HepG2 (cell line): ENCODE measurements around the gene LRRC3. TPM values are rescaled to one million over a fixed set of nuclear protein-coding genes. Genes with fewer than 3 reads are reported as not detected.

Experiments used
- AKAP8 ChIP-seq: sonication (generic); formaldehyde crosslinking; IDR thresholded peaks from 2 replicates; pipeline ENCODE4 v1.5.1; 2020; ENCODE audit warnings: mild to moderate bottlenecking, missing genetic modification reagents
- GRHL1 ChIP-seq: sonication (generic); formaldehyde crosslinking; conservative IDR thresholded peaks from 2 replicates; pipeline ENCODE4 v1.8.0; 2022; ENCODE audit warnings: missing genetic modification reagents
- MEIS2 ChIP-seq: sonication (generic); formaldehyde crosslinking; IDR thresholded peaks from 2 replicates; pipeline ENCODE4 v1.9.0; 2021; ENCODE audit warnings: mild to moderate bottlenecking, missing genetic modification reagents
- MTF1 ChIP-seq: sonication (generic); formaldehyde crosslinking; IDR thresholded peaks from 2 replicates; pipeline ENCODE4 v1.5.0; 2020; ENCODE audit warnings: missing genetic modification reagents
- NR2F1 ChIP-seq, 2 experiments: fragments of 450-650 bp in 1 of 2; formaldehyde crosslinking in 1 of 2; IDR thresholded peaks; 2 replicates each; pipeline versions ENCODE4 v1.5.0 to v1.6.1; 2016 to 2020; ENCODE audit warnings: mild to moderate bottlenecking in 1 of 2, missing compliant biosample characterization in 1 of 2, missing genetic modification reagents in 1 of 2, moderate library complexity in 1 of 2
- PRDM15 ChIP-seq: sonication (generic); formaldehyde crosslinking; IDR thresholded peaks from 2 replicates; pipeline ENCODE4 v1.4.0; 2020; ENCODE audit warnings: missing genetic modification reagents
- RBM22 ChIP-seq: fragments of 200-400 bp; formaldehyde crosslinking; optimal IDR thresholded peaks from 2 replicates; pipeline ENCODE3; 2017; ENCODE audit warnings: mild to moderate bottlenecking, low read length, moderate library complexity
- TMF1 ChIP-seq: sonication (generic); formaldehyde crosslinking; IDR thresholded peaks from 2 replicates; pipeline ENCODE4 v1.8.1; 2022; ENCODE audit warnings: low read depth, missing genetic modification reagents
- ZBTB21 ChIP-seq: sonication (generic); formaldehyde crosslinking; IDR thresholded peaks from 2 replicates; pipeline ENCODE4 v1.4.0; 2020; ENCODE audit warnings: missing genetic modification reagents
- ZFY ChIP-seq: sonication (generic); formaldehyde crosslinking; IDR thresholded peaks from 2 replicates; pipeline ENCODE4 v1.4.0; 2020; ENCODE audit warnings: missing genetic modification reagents
- ZNF143 ChIP-seq: sonication (generic); formaldehyde crosslinking; IDR thresholded peaks from 2 replicates; pipeline ENCODE4 v1.4.0; 2020; ENCODE audit warnings: missing genetic modification reagents
- ZNF576 ChIP-seq: sonication (generic); formaldehyde crosslinking; IDR thresholded peaks from 2 replicates; pipeline ENCODE4 v1.4.0; 2020; ENCODE audit warnings: mild to moderate bottlenecking, missing genetic modification reagents
- ZNF629 ChIP-seq: sonication (generic); formaldehyde crosslinking; conservative IDR thresholded peaks from 2 replicates; pipeline ENCODE4 v1.5.0; 2020; ENCODE audit warnings: missing genetic modification reagents
- ZNF75D ChIP-seq: sonication (generic); formaldehyde crosslinking; IDR thresholded peaks from 2 replicates; pipeline ENCODE4 v1.8.1; 2023; ENCODE audit warnings: missing genetic modification reagents, mild to moderate bottlenecking, borderline replicate concordance
- ZNF776 ChIP-seq: sonication (generic); formaldehyde crosslinking; IDR thresholded peaks from 2 replicates; pipeline ENCODE4 v1.4.0; 2020; ENCODE audit warnings: mild to moderate bottlenecking, missing genetic modification reagents
- ZNF879 ChIP-seq: sonication (generic); formaldehyde crosslinking; IDR thresholded peaks from 2 replicates; pipeline ENCODE4 v1.8.1; 2023; ENCODE audit warnings: missing genetic modification reagents
- polyA plus RNA-seq, 8 experiments: library from polyadenylated mRNA; depleted of rRNA in 3 of 8; stranded (reverse) in 7 of 8; unstranded in 1 of 8; fragments of >200 nt; fragmentation: Illumina TruSeq in 4 of 8; extraction: Trizol in 4 of 8; gene quantifications; 2 replicates each; pipeline versions ENCODE4 v1.2.1 to v1.2.3, GENCODE V29; 2011 to 2016; ENCODE audit warnings: low read depth in 4 of 8, missing spikeins in 1 of 8, mixed read lengths in 1 of 8; ENCODE audit not compliant: insufficient read depth in 1 of 8
- total RNA-seq, 5 experiments: library from RNA; depleted of rRNA; stranded (reverse); fragments of >200 nt; fragmentation: Illumina TruSeq; extraction: Trizol; gene quantifications; 2 replicates each; pipeline ENCODE4 v1.2.3, GENCODE V29; 2016; ENCODE audit warnings: low read depth in 1 of 5
- TF ChIP-seq, protein P1 (sequence below): sonication (generic); formaldehyde crosslinking; IDR thresholded peaks from 2 replicates; pipeline ENCODE4 v1.5.0; 2020; ENCODE audit warnings: mild to moderate bottlenecking, low read depth, missing genetic modification reagents, borderline replicate concordance
- TF ChIP-seq, protein P2 (sequence below): IDR thresholded peaks from 2 replicates; pipeline ENCODE4 v1.6.1; 2016; ENCODE audit warnings: missing genetic modification reagents, missing compliant biosample characterization
- TF ChIP-seq, protein P3 (sequence below): sonication (generic); formaldehyde crosslinking; IDR thresholded peaks from 2 replicates; pipeline ENCODE4 v1.4.0; 2020; ENCODE audit warnings: mild to moderate bottlenecking, low read depth, missing genetic modification reagents

The LRRC3 gene
- total and polyA plus RNA-seq, 2 of the 13 experiments (the other 11 are each of a cell fraction or from before 2014, with no cell fraction given): 4.8 to 16.5 TPM

GRCh38 chr21:44505673-44506278 is 50.5 kb downstream of the LRRC3 start (continued):
- TF ChIP-seq PRDM15 (no peak; the same call in 1 of the 2 replicates), ZNF576 (CRISPR knock-in tag) (no peak), MEIS2 (CRISPR knock-in tag) (no peak), ZNF629 (CRISPR knock-in tag) (peak; percentile 34; the same call in 1 of the 2 replicates), ZNF879 (no peak), ZNF776 (CRISPR knock-in tag) (peak; percentile 43; the same call in 1 of the 2 replicates), TMF1 (CRISPR knock-in tag) (no peak), NR2F1 (CRISPR knock-in tag; IDR thresholded peaks at IDR 0.05) (no peak), RBM22 (no peak), ZBTB21 (CRISPR knock-in tag) (peak; percentile 95), AKAP8 (CRISPR knock-in tag) (no peak), ZNF143 (CRISPR knock-in tag) (0 out of 2 replicates have a peak, but pooled peaks have one; percentile 31), ZFY (CRISPR knock-in tag) (no peak), GRHL1 (CRISPR knock-in tag) (no peak), MTF1 (CRISPR knock-in tag) (no peak), ZNF75D (CRISPR knock-in tag) (no peak)
- TF ChIP-seq, protein P1, sequence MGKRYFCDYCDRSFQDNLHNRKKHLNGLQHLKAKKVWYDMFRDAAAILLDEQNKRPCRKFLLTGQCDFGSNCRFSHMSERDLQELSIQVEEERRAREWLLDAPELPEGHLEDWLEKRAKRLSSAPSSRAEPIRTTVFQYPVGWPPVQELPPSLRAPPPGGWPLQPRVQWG: no peak
- TF ChIP-seq, protein P2, sequence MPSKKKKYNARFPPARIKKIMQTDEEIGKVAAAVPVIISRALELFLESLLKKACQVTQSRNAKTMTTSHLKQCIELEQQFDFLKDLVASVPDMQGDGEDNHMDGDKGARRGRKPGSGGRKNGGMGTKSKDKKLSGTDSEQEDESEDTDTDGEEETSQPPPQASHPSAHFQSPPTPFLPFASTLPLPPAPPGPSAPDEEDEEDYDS: peak; percentile 71
- TF ChIP-seq, protein P3, sequence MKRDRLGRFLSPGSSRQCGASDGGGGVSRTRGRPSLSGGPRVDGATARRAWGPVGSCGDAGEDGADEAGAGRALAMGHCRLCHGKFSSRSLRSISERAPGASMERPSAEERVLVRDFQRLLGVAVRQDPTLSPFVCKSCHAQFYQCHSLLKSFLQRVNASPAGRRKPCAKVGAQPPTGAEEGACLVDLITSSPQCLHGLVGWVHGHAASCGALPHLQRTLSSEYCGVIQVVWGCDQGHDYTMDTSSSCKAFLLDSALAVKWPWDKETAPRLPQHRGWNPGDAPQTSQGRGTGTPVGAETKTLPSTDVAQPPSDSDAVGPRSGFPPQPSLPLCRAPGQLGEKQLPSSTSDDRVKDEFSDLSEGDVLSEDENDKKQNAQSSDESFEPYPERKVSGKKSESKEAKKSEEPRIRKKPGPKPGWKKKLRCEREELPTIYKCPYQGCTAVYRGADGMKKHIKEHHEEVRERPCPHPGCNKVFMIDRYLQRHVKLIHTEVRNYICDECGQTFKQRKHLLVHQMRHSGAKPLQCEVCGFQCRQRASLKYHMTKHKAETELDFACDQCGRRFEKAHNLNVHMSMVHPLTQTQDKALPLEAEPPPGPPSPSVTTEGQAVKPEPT (CRISPR knock-in tag): no peak
